COLO668 (cell line): Measurements from ENCODE around the gene AHNAK.
A peak's percentile ranks its signal among the peaks of the same experiment; 100 is the strongest.
"Not testable (repeated sequence)": the region's sequence is repeated elsewhere in the genome, so short reads cannot be mapped to it uniquely, and the experiment has no call there.

ENCODE experiments used
- DNase-seq: peaks from one replicate; lab custom pipeline; 2025; ENCODE audit not compliant: unreplicated experiment; lab: John Stamatoyannopoulos, UW

AHNAK gene

GRCh38 chr11:62534779-62535545, 11.6 kb downstream of the AHNAK start:
- no peak for DNase-seq

- DNase-seq: no peak
Measured at GRCh38 chr11:62532096-62532495, 14.5 kb downstream of the AHNAK start.

- no peak for DNase-seq
Measured at GRCh38 chr11:62516736-62517371, 29.8 kb downstream of the AHNAK start.

- no peak for DNase-seq
Measured at GRCh38 chr11:62514151-62514550, 32.5 kb downstream of the AHNAK start.

- no peak for DNase-seq
Measured at GRCh38 chr11:62513626-62514025, 33.0 kb downstream of the AHNAK start.

GRCh38 chr11:62512961-62513360, 33.6 kb downstream of the AHNAK start:
- DNase-seq: no peak

- DNase-seq: peak; percentile 82
Measured at GRCh38 chr11:62508336-62509058, 38.1 kb downstream of the AHNAK start.

- DNase-seq: no peak
Measured at GRCh38 chr11:62507125-62507422, 39.5 kb downstream of the AHNAK start.

GRCh38 chr11:62506413-62507124, 40.0 kb downstream of the AHNAK start:
- DNase-seq: no peak

GRCh38 chr11:62505440-62506091, 41.0 kb downstream of the AHNAK start:
- DNase-seq: no peak

GRCh38 chr11:62505059-62505439, 41.6 kb downstream of the AHNAK start:
- DNase-seq: no peak

- no peak for DNase-seq
Measured at GRCh38 chr11:62504158-62504973, 42.2 kb downstream of the AHNAK start.

- DNase-seq: no peak
Measured at GRCh38 chr11:62502030-62502730, 44.4 kb downstream of the AHNAK start.

- DNase-seq: no peak
Measured at GRCh38 chr11:62501432-62501891, 45.1 kb downstream of the AHNAK start.

GRCh38 chr11:62500650-62501030, 46.0 kb downstream of the AHNAK start:
- no peak for DNase-seq

- DNase-seq: peak; percentile 22
Measured at GRCh38 chr11:62499944-62500649, 46.5 kb downstream of the AHNAK start.

GRCh38 chr11:62499311-62499943, 47.2 kb downstream of the AHNAK start:
- DNase-seq: not testable (repeated sequence)

- DNase-seq: no peak
Measured at GRCh38 chr11:62498492-62499286, 47.9 kb downstream of the AHNAK start.
